ENCODE results near the gene PARP8.
"Not testable (repeated sequence)": the region's sequence is repeated elsewhere in the genome, so short reads cannot be mapped to it uniquely, and the experiment has no call there.

Gene PARP8

GRCh38 chr5:50798002-50798401, 131.6 kb downstream of the PARP8 start:
- no peaks in the 10 kb centered on the region for H3K27me3 ChIP-seq (replicated peaks; ENCODE audit: control insufficient read depth, insufficient read depth, low read length, poor library complexity, severe bottlenecking)
- peaks cover 62% of the 10 kb centered on the region for H3K36me3 ChIP-seq (ENCODE audit: control insufficient read depth, insufficient read depth, low read length)
- H3K9me3 ChIP-seq (ENCODE audit: control insufficient read depth, low read length) = no peaks in the 10 kb centered on the region
- no peak for DNase-seq
- H3K4me3 ChIP-seq (ENCODE audit: insufficient read depth, low read depth, low read length, poor library complexity, severe bottlenecking) = no peak overlapping the region
- no peaks in the 10 kb centered on the region for H3K4me1 ChIP-seq (ENCODE audit: control insufficient read depth, insufficient read depth, low read length, poor library complexity, severe bottlenecking)
- no peak overlapping the region for H3K27ac ChIP-seq (ENCODE audit: insufficient read depth, low read length, poor library complexity, severe bottlenecking)

DNA sequence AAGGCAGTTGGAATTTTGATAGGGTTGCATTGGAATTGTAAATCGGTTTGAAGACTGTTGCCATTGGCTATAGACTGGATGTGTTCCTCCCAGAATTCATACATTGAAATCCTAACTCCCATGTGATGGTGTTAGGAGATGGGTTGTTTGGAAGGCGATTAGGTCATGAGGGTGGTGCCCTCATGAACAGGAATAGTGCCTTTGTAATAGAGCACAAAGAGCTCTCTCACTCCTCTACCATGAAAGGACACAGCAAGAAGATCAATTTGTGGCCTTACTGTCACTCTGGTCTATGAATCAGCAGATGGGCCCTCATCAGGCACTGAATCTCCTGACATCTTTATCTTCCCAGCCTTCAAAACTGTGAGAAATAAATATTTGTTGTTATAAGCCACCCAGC, 133.2 kb downstream of the PARP8 start:
- Histone ChIP-seq H3K4me3 (ENCODE audit: insufficient read depth, low read depth, low read length, poor library complexity, severe bottlenecking) (no peak overlapping the region), H3K27ac (ENCODE audit: insufficient read depth, low read length, poor library complexity, severe bottlenecking) (no peak overlapping the region), H3K4me1 (ENCODE audit: control insufficient read depth, insufficient read depth, low read length, poor library complexity, severe bottlenecking) (peaks cover under 1% of the 10 kb centered on the region), H3K36me3 (ENCODE audit: control insufficient read depth, insufficient read depth, low read length) (peaks cover 72% of the 10 kb centered on the region), H3K9me3 (ENCODE audit: control insufficient read depth, low read length) (no peaks in the 10 kb centered on the region), H3K27me3 (replicated peaks; ENCODE audit: control insufficient read depth, insufficient read depth, low read length, poor library complexity, severe bottlenecking) (no peaks in the 10 kb centered on the region)
- DNase-seq = no peak

DNA sequence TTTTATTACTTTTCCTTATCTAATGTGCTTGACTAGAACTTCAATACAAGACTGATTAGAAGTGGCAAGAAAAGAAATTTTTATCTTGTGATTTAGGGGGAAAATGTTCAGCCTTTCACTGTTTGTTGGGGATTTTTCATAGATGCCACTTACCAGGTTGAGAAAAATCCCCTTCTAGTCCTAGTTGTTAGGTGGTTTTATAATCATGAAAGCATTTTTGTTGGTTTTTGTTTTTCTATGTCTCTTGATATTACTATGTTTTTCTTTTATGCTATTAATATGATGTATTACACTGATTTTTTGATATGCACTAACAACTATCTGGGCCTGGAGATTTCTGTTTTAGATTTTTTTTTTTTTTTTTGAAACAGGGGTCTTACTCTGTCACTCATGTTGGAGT, 134.0 kb downstream of the PARP8 start:
- Histone ChIP-seq H3K27me3 (replicated peaks; ENCODE audit: control insufficient read depth, insufficient read depth, low read length, poor library complexity, severe bottlenecking) (no peaks in the 10 kb centered on the region), H3K27ac (ENCODE audit: insufficient read depth, low read length, poor library complexity, severe bottlenecking) (no peak overlapping the region), H3K36me3 (ENCODE audit: control insufficient read depth, insufficient read depth, low read length) (peaks cover 64% of the 10 kb centered on the region), H3K4me1 (ENCODE audit: control insufficient read depth, insufficient read depth, low read length, poor library complexity, severe bottlenecking) (peaks cover 5% of the 10 kb centered on the region), H3K4me3 (ENCODE audit: insufficient read depth, low read depth, low read length, poor library complexity, severe bottlenecking) (no peak overlapping the region), H3K9me3 (ENCODE audit: control insufficient read depth, low read length) (no peaks in the 10 kb centered on the region)
- no peak for DNase-seq

DNA sequence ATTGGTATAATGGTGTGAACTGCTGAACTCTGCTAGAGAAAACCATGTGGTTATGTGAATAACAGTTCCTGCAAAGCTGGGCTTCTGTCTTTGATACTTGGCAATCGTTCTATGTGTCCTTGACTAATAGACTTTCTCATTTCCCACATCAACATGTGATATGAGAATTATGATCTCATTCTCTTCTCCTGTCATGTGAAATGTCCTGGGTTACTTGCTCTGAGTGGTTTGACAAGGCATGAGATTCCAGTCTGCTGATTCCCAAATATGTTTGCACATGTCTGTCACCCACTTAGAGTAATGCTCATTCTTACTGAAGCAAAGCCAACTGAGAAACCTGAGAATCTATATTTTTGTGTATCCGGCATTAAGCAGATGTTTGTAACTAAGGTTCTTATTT, 141.2 kb downstream of the PARP8 start:
- no peak for DNase-seq
- Histone ChIP-seq H3K9me3 (ENCODE audit: control insufficient read depth, low read length) (no peaks in the 10 kb centered on the region), H3K27ac (ENCODE audit: insufficient read depth, low read length, poor library complexity, severe bottlenecking) (no peak overlapping the region), H3K36me3 (ENCODE audit: control insufficient read depth, insufficient read depth, low read length) (peaks cover 28% of the 10 kb centered on the region), H3K4me3 (ENCODE audit: insufficient read depth, low read depth, low read length, poor library complexity, severe bottlenecking) (no peak overlapping the region), H3K27me3 (replicated peaks; ENCODE audit: control insufficient read depth, insufficient read depth, low read length, poor library complexity, severe bottlenecking) (no peaks in the 10 kb centered on the region), H3K4me1 (ENCODE audit: control insufficient read depth, insufficient read depth, low read length, poor library complexity, severe bottlenecking) (peaks cover 5% of the 10 kb centered on the region)

GRCh38 chr5:50808406-50808805, 142.0 kb downstream of the PARP8 start:
- no peaks in the 10 kb centered on the region for H3K27me3 ChIP-seq (replicated peaks; ENCODE audit: control insufficient read depth, insufficient read depth, low read length, poor library complexity, severe bottlenecking)
- H3K27ac ChIP-seq (ENCODE audit: insufficient read depth, low read length, poor library complexity, severe bottlenecking) = no peak overlapping the region
- peaks cover 5% of the 10 kb centered on the region for H3K4me1 ChIP-seq (ENCODE audit: control insufficient read depth, insufficient read depth, low read length, poor library complexity, severe bottlenecking)
- H3K36me3 ChIP-seq (ENCODE audit: control insufficient read depth, insufficient read depth, low read length) = peaks cover 22% of the 10 kb centered on the region
- H3K9me3 ChIP-seq (ENCODE audit: control insufficient read depth, low read length) = no peaks in the 10 kb centered on the region
- no peak for DNase-seq
- no peak overlapping the region for H3K4me3 ChIP-seq (ENCODE audit: insufficient read depth, low read depth, low read length, poor library complexity, severe bottlenecking)

DNA sequence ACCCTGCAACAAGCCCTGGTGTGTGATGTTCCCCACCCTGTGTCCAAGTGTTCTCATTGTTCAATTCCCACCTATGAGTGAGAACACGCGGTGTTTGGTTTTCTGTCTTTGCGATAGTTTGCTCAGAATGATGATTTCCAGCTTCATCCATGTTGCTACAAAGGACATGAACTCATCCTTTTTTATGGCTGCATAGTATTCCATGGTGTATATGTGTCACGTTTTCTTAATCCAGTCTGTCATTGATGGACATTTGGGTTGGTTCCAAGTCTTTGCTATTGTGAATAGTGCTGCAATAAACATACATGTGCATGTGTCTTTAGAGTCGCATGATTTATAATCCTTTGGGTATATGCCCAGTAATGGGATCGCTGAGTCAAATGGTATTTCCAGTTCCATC, 145.3 kb downstream of the PARP8 start:
- not testable (repeated sequence) for H3K4me1 ChIP-seq (ENCODE audit: control insufficient read depth, insufficient read depth, low read length, poor library complexity, severe bottlenecking); H3K4me3 ChIP-seq (ENCODE audit: insufficient read depth, low read depth, low read length, poor library complexity, severe bottlenecking); H3K9me3 ChIP-seq (ENCODE audit: control insufficient read depth, low read length); H3K27ac ChIP-seq (ENCODE audit: insufficient read depth, low read length, poor library complexity, severe bottlenecking); H3K27me3 ChIP-seq (replicated peaks; ENCODE audit: control insufficient read depth, insufficient read depth, low read length, poor library complexity, severe bottlenecking); DNase-seq
- H3K36me3 ChIP-seq (ENCODE audit: control insufficient read depth, insufficient read depth, low read length) = peaks cover 19% of the 10 kb centered on the region

- H3K4me3 ChIP-seq (ENCODE audit: insufficient read depth, low read depth, low read length, poor library complexity, severe bottlenecking) = no peak overlapping the region
- no peak for DNase-seq
- H3K36me3 ChIP-seq (ENCODE audit: control insufficient read depth, insufficient read depth, low read length) = peaks cover 26% of the 10 kb centered on the region
- no peaks in the 10 kb centered on the region for H3K27me3 ChIP-seq (replicated peaks; ENCODE audit: control insufficient read depth, insufficient read depth, low read length, poor library complexity, severe bottlenecking)
- H3K27ac ChIP-seq (ENCODE audit: insufficient read depth, low read length, poor library complexity, severe bottlenecking) = no peak overlapping the region
- H3K9me3 ChIP-seq (ENCODE audit: control insufficient read depth, low read length) = no peaks in the 10 kb centered on the region
- no peaks in the 10 kb centered on the region for H3K4me1 ChIP-seq (ENCODE audit: control insufficient read depth, insufficient read depth, low read length, poor library complexity, severe bottlenecking)
These were observed 147.3 kb downstream of the PARP8 start for GRCh38 chr5:50813691-50814090.

- Histone ChIP-seq H3K4me3 (ENCODE audit: insufficient read depth, low read depth, low read length, poor library complexity, severe bottlenecking) (no peak overlapping the region), H3K27ac (ENCODE audit: insufficient read depth, low read length, poor library complexity, severe bottlenecking) (no peak overlapping the region), H3K36me3 (ENCODE audit: control insufficient read depth, insufficient read depth, low read length) (peaks cover 28% of the 10 kb centered on the region), H3K9me3 (ENCODE audit: control insufficient read depth, low read length) (no peaks in the 10 kb centered on the region), H3K27me3 (replicated peaks; ENCODE audit: control insufficient read depth, insufficient read depth, low read length, poor library complexity, severe bottlenecking) (no peaks in the 10 kb centered on the region), H3K4me1 (ENCODE audit: control insufficient read depth, insufficient read depth, low read length, poor library complexity, severe bottlenecking) (no peaks in the 10 kb centered on the region)
- no peak for DNase-seq
These were observed 148.1 kb downstream of the PARP8 start for GRCh38 chr5:50814556-50814955.

DNA sequence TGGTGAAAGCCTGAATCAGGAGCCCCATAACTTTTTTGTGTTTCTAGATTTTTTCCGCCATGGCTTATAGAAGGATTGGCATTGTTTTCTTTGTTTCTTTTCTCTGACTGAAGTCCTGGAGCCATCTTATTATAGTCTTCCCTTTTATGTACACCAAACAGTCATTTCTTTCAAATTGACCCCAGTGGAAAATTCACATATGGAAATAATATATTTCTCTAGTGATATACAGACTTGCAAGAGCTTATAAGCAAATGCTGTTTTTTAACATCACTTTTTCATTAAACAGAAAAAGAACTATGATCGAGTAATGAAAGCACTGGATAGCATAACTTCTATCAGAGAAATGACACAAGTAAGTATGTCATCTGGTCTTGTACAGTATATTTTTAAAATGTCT, 155.6 kb downstream of the PARP8 start:
- H3K4me1 ChIP-seq (ENCODE audit: control insufficient read depth, insufficient read depth, low read length, poor library complexity, severe bottlenecking) = no peaks in the 10 kb centered on the region
- no peak for DNase-seq
- peaks cover 66% of the 10 kb centered on the region for H3K36me3 ChIP-seq (ENCODE audit: control insufficient read depth, insufficient read depth, low read length)
- H3K4me3 ChIP-seq (ENCODE audit: insufficient read depth, low read depth, low read length, poor library complexity, severe bottlenecking) = no peak overlapping the region
- no peaks in the 10 kb centered on the region for H3K9me3 ChIP-seq (ENCODE audit: control insufficient read depth, low read length)
- no peaks in the 10 kb centered on the region for H3K27me3 ChIP-seq (replicated peaks; ENCODE audit: control insufficient read depth, insufficient read depth, low read length, poor library complexity, severe bottlenecking)
- no peak overlapping the region for H3K27ac ChIP-seq (ENCODE audit: insufficient read depth, low read length, poor library complexity, severe bottlenecking)

GRCh38 chr5:50822761-50823160, 156.3 kb downstream of the PARP8 start:
- Histone ChIP-seq H3K9me3 (ENCODE audit: control insufficient read depth, low read length) (no peaks in the 10 kb centered on the region), H3K4me1 (ENCODE audit: control insufficient read depth, insufficient read depth, low read length, poor library complexity, severe bottlenecking) (no peaks in the 10 kb centered on the region), H3K27me3 (replicated peaks; ENCODE audit: control insufficient read depth, insufficient read depth, low read length, poor library complexity, severe bottlenecking) (no peaks in the 10 kb centered on the region), H3K36me3 (ENCODE audit: control insufficient read depth, insufficient read depth, low read length) (peaks cover 63% of the 10 kb centered on the region), H3K4me3 (ENCODE audit: insufficient read depth, low read depth, low read length, poor library complexity, severe bottlenecking) (no peak overlapping the region), H3K27ac (ENCODE audit: insufficient read depth, low read length, poor library complexity, severe bottlenecking) (no peak overlapping the region)
- DNase-seq = no peak

DNA sequence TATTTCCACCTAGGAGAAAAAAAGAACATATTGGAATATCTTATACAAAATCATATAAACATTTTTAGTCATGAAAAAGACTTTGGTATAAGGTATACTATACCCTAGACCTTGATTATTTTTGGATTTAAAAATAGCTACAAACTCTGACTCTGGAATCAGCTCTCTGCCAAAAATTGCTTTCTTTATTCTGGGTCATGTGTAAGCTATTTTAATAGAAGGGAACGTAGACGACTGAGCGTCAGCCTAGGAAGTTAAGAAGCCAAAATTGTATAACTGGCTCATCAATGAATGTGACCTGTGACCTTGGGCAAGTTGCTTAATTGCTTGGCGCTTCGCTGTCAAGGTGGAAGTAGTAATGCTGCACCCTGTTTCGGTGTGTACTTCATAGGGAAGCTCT, 157.1 kb downstream of the PARP8 start:
- Histone ChIP-seq H3K27me3 (replicated peaks; ENCODE audit: control insufficient read depth, insufficient read depth, low read length, poor library complexity, severe bottlenecking) (no peaks in the 10 kb centered on the region), H3K4me3 (ENCODE audit: insufficient read depth, low read depth, low read length, poor library complexity, severe bottlenecking) (no peak overlapping the region), H3K36me3 (ENCODE audit: control insufficient read depth, insufficient read depth, low read length) (peaks cover 65% of the 10 kb centered on the region), H3K4me1 (ENCODE audit: control insufficient read depth, insufficient read depth, low read length, poor library complexity, severe bottlenecking) (no peaks in the 10 kb centered on the region), H3K27ac (ENCODE audit: insufficient read depth, low read length, poor library complexity, severe bottlenecking) (no peak overlapping the region), H3K9me3 (ENCODE audit: control insufficient read depth, low read length) (no peaks in the 10 kb centered on the region)
- no peak for DNase-seq

Data from effector memory CD4-positive, alpha-beta T cell (primary cell).